Activated CD4-positive, alpha-beta T cell treated with anti-CD3 and anti-CD28 coated beads, Interleukin-2, Interleukin-4, amounts not matched to agents 100 ng/mL and 50 ng/mL, durations not matched to agents 16 hours and 8 hours (primary cell): ENCODE results near the gene PRSS35.
"Not testable (repeated sequence)": the region's sequence is repeated elsewhere in the genome, so short reads cannot be mapped to it uniquely, and the experiment has no call there.

Source experiments
- DNase-seq: peaks from one replicate; pipeline ENCODE4 v3.0.0-alpha.2; 2020; ENCODE audit warnings: low spot score

The PRSS35 gene, protein sequence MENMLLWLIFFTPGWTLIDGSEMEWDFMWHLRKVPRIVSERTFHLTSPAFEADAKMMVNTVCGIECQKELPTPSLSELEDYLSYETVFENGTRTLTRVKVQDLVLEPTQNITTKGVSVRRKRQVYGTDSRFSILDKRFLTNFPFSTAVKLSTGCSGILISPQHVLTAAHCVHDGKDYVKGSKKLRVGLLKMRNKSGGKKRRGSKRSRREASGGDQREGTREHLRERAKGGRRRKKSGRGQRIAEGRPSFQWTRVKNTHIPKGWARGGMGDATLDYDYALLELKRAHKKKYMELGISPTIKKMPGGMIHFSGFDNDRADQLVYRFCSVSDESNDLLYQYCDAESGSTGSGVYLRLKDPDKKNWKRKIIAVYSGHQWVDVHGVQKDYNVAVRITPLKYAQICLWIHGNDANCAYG

DNA sequence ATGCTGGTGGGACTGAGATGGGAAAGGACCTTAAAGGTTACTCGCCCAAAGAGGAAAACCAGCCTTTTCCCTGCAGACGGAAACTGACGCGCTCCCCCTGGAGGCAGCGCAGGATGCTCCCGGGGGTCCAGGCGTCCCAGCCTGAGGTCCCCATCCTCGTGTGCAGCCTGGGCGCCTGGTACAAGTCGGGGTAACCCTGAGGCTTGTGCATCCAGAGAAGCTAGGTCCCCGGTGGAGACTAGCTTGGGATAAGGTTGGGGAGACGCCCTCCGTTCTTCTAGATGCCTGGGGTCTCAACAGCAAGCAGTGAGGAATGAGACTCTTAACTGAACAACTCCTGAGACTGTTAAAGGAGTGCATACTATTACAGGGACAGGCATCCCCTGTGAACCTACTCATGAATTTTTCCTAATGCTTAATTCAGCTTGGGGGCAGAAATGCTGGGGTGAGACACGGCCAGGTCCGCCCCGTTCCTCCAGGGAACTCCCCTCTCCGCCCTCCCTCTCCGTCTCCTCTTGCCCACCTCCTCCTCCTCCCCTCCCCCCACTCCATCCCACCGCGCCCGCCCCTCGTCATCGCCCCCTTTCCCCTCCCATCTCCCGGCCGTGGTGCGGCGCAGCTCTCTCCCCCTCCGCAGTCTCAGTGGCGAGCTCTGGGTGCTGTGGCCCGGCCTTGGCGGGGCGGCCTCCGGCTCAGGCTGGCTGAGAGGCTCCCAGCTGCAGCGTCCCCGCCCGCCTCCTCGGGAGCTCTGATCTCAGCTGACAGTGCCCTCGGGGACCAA is at the start of gene PRSS35:
PRSS35 (plus strand) TSS at position 634 of the 781 bp plus-strand sequence. CDS start 10,908 bp downstream, outside the sequence.
- DNase-seq: no peak

DNA sequence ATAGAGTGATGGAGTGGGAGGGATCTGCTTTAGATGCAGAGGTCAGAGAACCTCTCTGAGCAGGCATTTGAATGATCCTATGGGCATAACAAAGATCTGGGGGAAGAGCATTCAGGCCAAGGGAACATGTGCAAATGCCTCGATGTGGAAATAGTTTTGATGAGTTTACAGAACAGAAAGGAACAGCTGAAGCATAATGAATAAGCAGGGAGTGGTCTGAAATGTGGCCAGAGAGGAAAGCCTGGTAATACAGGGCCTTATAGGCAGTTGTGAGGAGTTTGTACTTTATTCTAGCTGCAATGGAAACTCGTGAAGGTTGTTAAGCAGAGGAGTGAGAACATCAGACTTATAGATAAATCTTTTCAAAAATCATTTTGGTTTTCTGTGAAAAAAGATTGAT is 48.4 kb upstream of the PRSS35 start:
- DNase-seq: no peak

DNA sequence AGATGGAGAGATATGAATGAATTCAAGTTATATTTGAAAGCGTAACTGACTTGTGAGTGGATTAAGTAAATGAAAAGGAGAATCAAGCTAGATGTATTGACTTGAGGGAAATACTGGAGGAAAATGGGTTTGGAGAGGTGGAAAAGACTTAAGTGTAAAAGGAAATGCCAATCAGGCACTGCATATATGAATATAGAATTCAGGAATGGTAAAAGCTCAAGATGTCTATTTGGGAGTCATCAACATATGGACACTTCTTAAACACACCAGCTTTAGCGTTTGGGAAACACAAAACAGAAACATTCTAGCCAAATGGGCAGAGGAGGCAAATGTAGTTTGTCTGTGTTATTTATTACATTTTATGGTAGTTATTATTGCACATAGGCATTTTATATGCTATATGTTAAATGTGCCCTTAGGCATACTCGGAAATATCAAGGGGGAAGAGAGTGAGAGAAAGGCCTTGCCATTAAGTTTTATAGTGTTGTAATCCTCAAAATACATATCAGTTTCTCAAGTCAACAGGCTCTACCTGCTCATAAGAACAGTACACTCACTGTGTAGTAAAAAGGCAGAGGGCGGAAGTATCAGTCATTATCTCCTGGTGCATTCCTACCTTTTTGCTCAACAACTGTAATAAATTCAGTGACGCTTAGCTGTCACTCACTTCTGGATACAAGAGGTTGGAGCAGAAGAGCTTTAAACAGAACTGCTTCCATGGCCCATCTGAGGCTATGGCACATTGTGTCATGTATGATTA is 47.8 kb upstream of the PRSS35 start:
- no peak for DNase-seq

DNA sequence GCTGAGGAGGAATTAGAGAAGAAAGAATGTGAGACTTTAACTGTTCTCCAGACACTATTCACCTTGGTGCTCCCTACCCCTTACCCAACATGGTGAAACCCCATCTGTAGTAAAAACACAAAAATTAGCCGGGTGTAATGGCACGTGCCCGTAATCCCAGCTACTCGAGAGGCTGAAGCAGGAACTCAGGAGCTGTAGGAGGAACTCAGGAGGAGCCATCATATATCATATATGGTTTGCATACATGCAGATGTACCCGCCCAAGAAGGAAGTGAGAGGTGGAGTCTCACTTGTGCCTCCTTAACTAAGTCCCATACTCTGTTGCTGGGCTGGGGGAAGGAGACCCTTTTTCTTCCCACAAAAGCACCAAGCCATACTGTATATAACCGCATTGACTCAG is 46.0 kb upstream of the PRSS35 start:
- DNase-seq: no peak

DNA sequence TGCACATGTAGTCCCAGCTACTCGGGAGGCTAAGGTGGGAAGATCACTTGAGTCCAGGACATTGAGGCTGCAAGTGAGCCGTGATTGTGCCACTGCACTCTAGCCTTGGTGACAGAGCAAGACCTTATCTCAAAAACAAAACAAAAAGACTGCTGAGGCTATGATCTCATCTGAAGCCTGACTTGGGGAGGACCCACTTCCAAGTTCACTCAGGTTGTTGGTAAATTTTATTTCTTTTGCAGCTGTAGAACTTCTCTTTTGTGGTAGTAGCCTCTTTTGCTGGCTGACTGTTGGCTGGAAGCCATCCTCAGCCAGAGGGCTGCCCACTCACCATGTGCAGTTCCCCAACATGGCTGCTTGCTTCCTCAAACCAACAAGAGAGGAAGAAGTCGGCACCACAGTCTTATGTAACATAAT is 44.7 kb upstream of the PRSS35 start:
- no peak for DNase-seq

DNA sequence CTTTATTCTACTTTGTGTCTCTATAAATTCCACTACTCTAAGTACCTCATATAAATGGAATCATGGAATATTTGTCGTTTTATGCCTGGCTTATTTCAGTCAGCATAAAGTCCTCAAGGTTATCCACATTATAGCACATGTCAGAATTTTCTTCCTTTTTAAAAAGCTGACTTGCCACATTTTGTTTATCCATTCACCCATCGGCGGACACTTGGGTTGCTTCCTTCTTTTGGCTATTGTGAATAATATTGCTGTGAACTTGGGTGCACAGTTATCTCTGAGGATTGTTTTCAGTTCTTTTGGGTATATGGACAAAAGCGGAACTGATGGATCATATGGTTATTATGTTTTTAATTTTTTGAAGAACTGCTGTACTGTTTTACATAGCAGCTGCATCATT is 42.3 kb upstream of the PRSS35 start:
- DNase-seq: no peak

DNA sequence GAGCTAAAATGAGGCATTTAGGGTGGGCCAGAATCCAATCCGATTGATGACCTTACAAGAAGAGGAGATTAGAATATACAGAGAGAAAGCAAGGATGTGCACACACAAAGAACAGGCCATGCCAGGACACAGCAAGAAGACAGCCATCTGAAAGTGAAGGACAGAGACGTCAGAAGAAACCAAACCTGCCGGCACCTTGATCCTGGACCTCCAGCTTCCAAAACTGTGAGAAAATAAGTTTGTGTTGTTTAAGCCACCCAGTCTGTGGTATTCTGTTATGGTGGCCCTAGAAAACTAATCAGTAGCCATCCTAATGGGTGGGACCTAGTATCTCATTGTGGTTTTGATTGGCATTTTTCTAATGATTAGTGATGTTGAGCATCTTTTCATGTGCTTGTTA is 41.7 kb upstream of the PRSS35 start:
- DNase-seq: no peak

DNA sequence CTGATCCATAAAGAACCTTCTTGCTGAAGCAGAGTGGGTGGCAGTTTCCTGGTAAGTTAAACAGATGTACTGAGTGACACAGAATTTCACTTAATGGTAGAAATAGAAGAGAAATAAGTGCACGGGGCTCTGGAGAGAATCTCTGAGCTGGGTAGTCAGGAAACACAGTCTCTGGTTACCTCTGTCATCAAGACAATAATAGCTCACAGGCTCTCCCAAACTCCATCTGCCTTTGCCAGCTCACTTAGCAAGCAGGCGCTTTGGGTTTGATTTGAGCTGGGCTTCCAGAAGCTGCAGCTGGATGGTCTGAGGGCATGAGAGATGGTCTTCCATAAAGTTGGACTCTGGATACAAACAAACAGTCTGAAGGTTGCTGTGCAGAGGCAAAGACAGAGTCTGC is 39.6 kb upstream of the PRSS35 start:
- DNase-seq: no peak

DNA sequence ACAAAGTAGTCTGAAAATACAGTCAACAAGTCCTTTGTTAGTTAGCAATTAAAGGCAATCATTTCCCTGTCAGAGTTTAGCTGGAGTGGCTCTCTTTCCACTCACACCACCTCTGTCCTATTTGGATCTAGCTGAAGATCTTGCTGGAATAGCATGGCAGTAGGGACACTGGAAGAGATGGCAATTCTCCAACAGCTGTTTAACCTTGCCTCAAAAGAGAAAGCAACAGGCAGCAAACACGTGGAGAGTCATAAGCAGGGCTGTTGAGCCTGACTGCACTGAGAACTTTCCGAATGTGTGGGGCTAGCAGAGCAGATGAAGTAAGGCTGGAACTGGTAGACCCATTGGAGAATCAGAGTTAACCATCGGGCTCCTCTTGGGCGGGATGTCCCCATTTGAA is 38.0 kb upstream of the PRSS35 start:
- DNase-seq: no peak

DNA sequence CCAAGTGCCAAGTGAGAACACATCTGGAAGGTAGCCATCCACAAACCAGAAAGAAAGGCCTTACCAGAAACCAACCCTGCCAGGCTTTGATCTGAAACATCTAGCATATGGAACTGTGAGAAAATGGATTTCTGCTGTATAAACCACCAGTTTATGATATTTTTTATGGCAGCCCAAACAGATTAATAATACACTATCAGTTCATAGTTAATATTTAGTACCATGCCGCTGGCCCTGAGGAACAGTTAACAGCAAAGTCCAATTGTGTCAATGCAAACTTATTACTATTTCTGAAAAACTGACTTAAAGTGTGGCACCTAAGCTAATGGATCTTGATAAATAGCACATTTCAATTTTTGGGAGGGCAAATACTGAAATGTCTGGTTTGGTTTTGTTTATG is 35.4 kb upstream of the PRSS35 start:
- no peak for DNase-seq

DNA sequence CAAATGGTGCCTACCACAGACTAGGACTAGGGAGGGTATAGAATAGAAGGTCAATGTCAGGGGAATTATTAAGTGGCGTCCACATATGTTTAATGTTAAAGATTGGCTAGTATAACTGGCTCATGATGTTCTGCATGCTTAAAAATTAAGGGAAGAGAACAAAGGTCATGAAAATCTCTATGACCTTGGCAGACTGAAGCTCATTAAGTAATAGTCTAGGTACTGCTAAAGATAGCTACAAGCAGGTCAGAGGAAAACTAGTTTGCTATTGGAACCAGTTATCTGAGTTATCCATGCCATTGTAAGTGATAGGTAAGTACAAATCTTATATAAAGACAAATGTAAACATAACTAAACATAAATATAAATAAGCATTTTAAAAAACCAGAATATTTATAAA is 32.9 kb upstream of the PRSS35 start:
- DNase-seq: no peak

DNA sequence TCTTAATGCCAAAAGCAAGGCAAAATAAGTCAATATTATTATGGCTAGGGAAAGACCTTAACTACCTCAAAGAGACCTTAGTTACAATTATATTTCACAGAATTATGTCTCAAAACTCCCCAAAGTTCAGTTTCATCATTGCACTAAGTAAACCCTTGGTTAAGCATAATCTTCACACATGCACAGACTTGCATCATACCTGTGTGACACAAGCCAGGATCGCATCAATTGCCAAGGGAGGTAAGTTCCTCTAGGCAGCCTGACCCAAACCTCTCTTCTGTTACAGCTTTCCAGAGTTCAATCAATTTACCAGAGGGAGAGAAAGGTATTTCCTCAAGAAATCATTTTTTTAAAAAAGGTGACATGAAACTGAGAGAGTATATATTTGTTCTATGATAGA is 31.9 kb upstream of the PRSS35 start:
- DNase-seq: no peak

DNA sequence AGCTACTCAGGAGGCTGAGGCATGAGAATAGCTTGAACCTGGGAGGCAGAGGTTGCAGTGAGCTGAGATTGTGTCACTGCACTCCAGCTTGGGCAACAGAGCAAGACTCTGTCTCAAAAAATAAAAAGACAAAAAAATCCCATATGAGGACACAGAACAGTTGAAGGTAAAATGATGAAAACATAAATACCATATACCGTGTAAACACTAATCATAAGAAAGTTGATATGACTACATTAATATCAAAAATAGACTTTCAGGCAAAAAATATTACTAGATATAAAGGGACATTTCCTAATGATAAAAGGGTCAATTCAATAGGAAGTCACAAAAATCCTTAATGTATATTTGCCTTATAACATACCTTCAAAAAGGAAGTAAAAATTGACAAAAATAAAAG is 30.4 kb upstream of the PRSS35 start:
- not testable (repeated sequence) for DNase-seq

DNA sequence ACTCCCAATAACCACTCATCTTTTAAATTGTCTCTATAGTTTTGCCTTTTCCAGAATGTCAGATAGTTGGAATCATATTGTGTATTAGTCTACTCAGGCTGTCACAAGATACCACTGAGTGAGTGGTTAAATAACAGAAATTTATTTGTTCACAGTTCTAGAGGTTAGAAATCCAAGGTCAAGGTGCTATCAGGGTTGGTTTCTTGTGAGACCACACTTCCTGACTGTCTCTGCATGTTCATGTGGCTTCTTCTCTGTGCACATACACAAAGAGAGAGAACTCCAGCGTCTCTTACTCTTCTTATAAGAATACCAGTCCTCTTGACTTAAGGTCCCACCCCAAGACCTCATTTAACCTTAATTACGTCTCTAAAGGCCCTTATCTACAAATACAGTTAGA is 23.9 kb upstream of the PRSS35 start:
- DNase-seq: no peak

DNA sequence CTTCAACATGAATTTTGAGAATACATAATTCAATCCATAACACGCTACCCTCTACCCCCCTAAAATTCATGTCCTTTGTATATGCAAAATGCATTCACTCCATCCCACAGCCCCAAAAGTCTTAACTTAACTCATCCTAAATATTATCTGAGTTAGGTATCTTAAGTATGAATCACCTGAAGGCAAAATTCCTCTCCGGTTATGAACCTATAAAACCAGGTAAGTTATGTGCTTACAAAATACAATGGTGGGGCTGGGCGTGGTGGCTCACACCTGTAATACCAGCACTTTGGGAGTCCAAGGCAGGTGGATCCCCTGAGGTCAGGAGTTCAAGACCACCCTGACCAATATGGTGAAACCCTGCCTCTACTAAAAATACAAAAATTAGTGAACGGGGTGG is 23.5 kb upstream of the PRSS35 start:
- no peak for DNase-seq

DNA sequence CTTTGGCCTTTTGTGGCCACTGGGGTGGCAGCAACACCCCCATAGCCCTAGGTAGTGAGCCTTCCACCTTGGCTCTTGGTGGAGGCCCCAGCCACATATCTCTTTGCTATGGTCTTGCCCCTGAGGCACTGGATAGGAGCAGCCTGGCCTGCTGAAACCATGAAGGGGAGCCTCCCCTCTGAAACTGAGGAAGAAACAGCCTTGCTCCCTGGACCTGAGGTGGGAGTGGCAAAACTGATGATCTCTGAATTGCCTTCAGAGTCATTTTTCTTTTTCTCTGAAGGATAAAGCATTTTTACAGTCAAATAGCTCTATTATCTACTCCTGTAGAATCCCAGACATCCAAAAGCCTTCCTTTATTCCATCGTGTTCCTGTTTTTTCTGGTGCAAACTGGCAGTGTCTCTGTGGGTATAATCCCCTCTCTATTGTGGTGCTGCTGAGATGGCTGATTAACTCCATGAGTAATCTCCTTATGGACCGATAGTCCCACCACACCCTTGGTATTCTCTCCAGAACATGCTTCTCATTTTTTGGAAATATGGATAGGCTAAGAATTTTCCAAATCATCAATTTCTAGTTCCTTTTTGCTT is 22.0 kb upstream of the PRSS35 start:
- DNase-seq: no peak

DNA sequence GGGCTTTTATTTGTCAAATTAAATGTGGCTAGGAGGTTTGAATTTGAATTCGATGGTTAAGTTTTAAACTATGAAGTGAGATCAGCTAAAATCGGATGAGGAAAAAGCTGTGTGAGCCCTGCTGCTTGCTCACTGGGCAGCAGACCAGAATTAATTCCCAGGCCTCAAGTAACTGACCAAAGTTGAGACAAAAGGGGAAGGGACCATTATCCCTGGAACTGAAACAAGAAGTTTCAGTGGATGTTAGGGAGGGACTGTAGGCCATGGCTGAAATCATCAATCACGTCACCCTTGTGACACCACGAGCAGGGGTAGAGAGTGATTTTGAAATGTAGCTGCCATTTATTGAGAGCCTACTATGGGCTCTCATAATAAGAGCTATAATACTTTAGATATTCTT is 7.0 kb upstream of the PRSS35 start:
- DNase-seq: no peak

DNA sequence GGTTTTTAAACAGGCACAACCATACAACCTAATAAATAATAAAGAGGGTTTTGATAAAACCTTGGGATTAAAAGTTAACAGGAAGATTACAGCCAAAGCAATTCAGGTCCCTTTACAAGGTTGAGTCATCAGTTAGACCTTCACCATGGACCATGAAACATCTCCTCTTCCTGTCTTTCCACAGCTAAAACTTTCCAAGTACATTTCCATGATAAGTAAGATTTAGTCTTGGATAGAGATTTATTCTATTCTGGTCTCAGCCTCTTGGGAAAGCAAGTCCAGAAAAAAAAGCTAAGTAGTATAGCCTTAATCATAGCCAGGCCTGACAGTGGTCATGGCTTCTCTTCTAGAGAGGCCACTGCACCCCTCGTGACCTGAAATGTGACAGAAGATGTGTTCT is 2.9 kb upstream of the PRSS35 start:
- DNase-seq: no peak

DNA sequence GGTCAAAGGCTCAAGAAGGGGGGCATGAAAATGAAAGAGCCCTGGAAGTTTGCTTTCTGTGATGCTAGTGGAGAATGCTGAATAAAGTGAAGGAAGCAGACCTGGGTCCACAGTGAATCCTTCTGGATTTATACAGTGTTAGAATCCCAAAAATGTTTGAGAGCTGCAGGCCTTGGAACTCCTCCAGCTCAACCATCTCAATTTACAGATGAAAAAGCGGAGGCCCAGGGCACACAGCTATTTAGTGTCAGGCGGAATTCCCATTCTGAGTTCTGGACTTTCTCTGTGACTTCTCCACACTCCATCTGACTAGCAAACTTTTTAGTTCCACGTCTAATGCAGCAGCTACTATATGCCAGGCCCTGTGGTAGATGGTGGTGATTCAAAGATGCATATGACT is 1.5 kb upstream of the PRSS35 start:
- no peak for DNase-seq

DNA sequence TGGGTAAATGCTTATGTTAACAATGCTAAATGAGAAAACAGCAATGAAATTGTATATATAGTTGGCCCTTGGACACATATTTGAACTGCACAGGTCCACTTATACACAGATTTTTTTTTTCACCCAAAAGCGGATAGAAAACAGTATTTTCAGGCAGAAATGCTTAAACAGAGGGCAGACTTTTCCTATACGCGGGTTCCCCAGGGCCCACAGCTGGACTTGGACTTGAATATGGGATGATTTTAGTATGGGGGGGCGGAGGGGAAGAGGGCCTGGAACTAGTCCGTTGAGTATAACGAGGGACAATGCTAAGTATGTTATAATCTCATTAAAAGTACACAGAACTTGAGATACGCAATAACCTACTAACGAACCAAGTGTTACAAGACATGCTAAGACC is 1.1 kb upstream of the PRSS35 start:
- DNase-seq: no peak

DNA sequence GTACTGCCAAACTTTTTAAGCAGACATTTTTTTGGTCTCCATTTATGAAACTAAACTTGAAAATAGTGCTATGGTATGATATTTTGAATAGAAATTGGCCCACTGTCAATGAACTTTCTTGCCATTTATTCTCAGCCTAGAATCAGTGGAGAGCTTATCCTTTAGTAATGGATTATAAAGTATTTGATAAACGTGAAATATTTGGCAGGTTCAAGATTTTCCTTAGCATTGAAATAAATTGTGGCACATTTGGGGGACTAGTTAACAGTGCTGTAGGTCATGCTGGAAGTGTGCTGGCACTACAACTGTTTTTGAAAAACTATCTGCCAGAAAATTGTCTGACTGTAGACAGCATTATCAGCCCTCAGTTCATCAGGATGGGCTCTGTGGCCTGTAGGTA is 2.1 kb downstream of the PRSS35 start:
- no peak for DNase-seq

DNA sequence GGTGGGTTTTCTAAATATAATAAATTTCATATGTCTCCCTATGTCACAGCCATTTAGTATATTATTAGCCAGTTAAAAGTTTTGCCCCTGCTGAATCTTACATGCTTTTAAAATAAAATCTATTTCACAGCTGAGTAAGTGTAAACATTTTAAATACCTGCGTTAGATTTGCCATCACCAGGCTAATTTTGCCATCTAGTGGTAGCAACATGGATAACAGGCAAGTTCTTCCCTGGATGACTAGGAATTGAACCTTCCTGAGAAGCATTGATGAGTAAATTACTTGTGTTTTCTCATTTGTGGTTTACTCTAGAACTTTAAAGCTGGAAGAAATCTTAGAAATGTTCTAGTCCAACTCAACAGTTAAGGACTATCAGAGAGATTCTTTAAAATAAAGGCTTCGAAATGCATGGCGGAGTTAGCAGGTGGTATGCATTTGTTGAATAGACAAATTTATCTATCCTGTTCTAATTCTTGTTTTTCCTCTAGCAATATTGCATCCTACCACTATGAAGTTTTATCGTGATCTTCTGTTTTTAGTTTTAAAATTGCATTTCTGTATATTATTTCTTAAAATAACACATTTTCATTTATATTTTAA is 2.6 kb downstream of the PRSS35 start:
- peak; percentile 45 for DNase-seq
